ENCODE measurements around the gene DOCK4.

Gene DOCK4

DNA sequence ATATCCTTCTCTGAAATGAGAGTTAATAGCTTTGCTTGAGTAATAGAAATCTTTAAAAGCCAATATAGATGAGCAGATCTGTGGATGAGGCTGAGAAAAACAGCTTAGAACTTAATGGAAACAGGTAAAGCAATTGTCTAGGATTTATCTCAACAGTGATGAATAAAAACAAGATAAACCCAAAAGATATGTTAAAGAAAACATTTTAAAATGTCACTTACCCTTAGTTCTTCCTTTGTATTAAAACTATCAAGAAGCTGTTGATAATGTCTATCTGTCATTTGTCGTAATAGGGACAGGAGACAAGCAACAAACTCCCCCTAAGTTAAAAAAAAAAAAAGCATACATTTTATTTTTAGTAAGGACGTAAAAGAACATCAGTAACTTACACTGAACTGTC, 371.8 kb downstream of the DOCK4 start:
- Histone ChIP-seq H3K4me2 (ENCODE audit: low read length) (no peak overlapping the region), H3K79me2 (ENCODE audit: control insufficient read depth, insufficient read depth, low read length, poor library complexity) (peaks cover 2% of the 10 kb centered on the region), H3K27ac (ENCODE audit: low read depth, low read length) (no peak overlapping the region), H2BK120ac (ENCODE audit: insufficient read depth, low read length, poor library complexity) (no peak overlapping the region), H3K9me3 (ENCODE audit: insufficient read depth, low read depth, low read length) (no peaks in the 10 kb centered on the region), H3K4me3 (ENCODE audit: low read depth, low read length) (no peak overlapping the region), H3K18ac (ENCODE audit: low read length) (no peak overlapping the region), H3K9ac (ENCODE audit: low read length) (no peak overlapping the region), H2AK5ac (ENCODE audit: low read length) (no peak overlapping the region), H4K91ac (ENCODE audit: low read depth, low read length) (no peak overlapping the region), H2AFZ (ENCODE audit: insufficient read depth, low read length, poor library complexity) (no peak overlapping the region), H3K79me1 (ENCODE audit: low read length) (peaks cover 4% of the 10 kb centered on the region), H4K12ac (ENCODE audit: low read depth, low read length) (no peak overlapping the region), H3K4me1 (ENCODE audit: control insufficient read depth in 1 of 2, insufficient read depth in 2 of 2, low read length in 2 of 2) (peaks cover 5 to 6% of the 10 kb centered on the region in 2 experiments), H3K23ac (ENCODE audit: low read length) (no peak overlapping the region), H3K14ac (ENCODE audit: low read length) (no peak overlapping the region), H3K4ac (ENCODE audit: low read depth, low read length) (no peak overlapping the region), H3K36me3 (ENCODE audit: control insufficient read depth in 1 of 2, insufficient read depth in 2 of 2, low read length in 2 of 2) (peaks cover 0 to 3% of the 10 kb centered on the region in 2 experiments), H2BK12ac (ENCODE audit: low read length) (no peak overlapping the region), H2BK5ac (ENCODE audit: low read depth, low read length, poor library complexity) (no peak overlapping the region), H3K27me3 (ENCODE audit: insufficient read depth, low read length) (no peaks in the 10 kb centered on the region), H4K8ac (ENCODE audit: low read depth, low read length) (no peak overlapping the region)
- no CpG with 5 or more reads among the region's 2 CpGs for WGBS (ENCODE audit: extremely low coverage, insufficient coverage, insufficient read length)
- no peak for DNase-seq

DNA sequence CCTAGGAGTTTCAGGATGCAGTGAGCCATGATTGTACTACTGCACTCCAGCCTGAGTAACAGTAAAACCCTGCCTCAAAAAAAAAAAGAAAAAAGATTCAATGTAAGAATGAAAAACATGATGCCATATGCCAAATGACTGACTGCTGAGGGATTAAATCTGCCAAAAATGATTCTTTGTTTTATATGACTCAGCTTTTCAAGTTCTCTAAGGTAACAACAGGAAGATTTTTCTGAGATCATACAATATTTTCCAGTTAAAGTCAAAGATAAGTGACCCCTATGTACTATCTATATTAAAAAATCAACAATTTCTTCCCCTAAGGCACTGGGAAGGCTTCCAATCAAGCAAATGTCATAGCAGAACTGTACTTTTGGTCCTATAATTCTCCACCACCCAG, 372.7 kb downstream of the DOCK4 start:
- Histone ChIP-seq H2AK5ac (ENCODE audit: low read length) (no peak overlapping the region), H2BK5ac (ENCODE audit: low read depth, low read length, poor library complexity) (no peak overlapping the region), H3K79me2 (ENCODE audit: control insufficient read depth, insufficient read depth, low read length, poor library complexity) (peaks cover 2% of the 10 kb centered on the region), H3K27ac (ENCODE audit: low read depth, low read length) (no peak overlapping the region), H4K91ac (ENCODE audit: low read depth, low read length) (no peak overlapping the region), H3K23ac (ENCODE audit: low read length) (no peak overlapping the region), H3K4me3 (ENCODE audit: low read depth, low read length) (no peak overlapping the region), H4K12ac (ENCODE audit: low read depth, low read length) (no peak overlapping the region), H3K27me3 (ENCODE audit: insufficient read depth, low read length) (no peaks in the 10 kb centered on the region), H3K4me2 (ENCODE audit: low read length) (no peak overlapping the region), H3K9ac (ENCODE audit: low read length) (no peak overlapping the region), H2BK120ac (ENCODE audit: insufficient read depth, low read length, poor library complexity) (no peak overlapping the region), H2AFZ (ENCODE audit: insufficient read depth, low read length, poor library complexity) (no peak overlapping the region), H3K4ac (ENCODE audit: low read depth, low read length) (no peak overlapping the region), H3K79me1 (ENCODE audit: low read length) (peaks cover 4% of the 10 kb centered on the region), H2BK12ac (ENCODE audit: low read length) (no peak overlapping the region), H3K9me3 (ENCODE audit: insufficient read depth, low read depth, low read length) (no peaks in the 10 kb centered on the region), H3K4me1 (ENCODE audit: control insufficient read depth in 1 of 2, insufficient read depth in 2 of 2, low read length in 2 of 2) (peaks cover 5 to 6% of the 10 kb centered on the region in 2 experiments), H3K36me3 (ENCODE audit: control insufficient read depth in 1 of 2, insufficient read depth in 2 of 2, low read length in 2 of 2) (peaks cover 0 to 3% of the 10 kb centered on the region in 2 experiments), H4K8ac (ENCODE audit: low read depth, low read length) (no peak overlapping the region), H3K18ac (ENCODE audit: low read length) (no peak overlapping the region), H3K14ac (ENCODE audit: low read length) (no peak overlapping the region)
- DNase-seq = no peak

DNA sequence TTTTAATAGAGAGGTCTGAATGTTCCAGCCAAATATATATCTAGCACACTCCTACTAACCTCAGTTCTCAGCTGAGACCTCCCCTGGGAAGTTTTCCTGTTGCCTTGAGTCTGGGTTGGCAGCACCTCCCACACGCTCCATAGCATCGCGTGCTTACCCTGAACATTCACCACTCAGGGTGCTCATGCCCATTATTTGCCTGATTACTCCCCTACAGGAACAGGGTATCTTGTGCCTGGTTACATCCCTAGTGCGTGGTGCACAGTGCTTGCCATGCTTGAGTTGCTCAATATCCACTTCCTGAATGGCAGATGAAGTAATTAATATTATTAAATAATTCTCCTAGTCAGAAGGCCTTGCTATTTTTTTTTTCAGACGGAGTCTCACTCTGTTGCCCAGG, 374.0 kb downstream of the DOCK4 start:
- Histone ChIP-seq H3K9me3 (ENCODE audit: insufficient read depth, low read depth, low read length) (no peaks in the 10 kb centered on the region), H3K27ac (ENCODE audit: low read depth, low read length) (no peak overlapping the region), H3K4ac (ENCODE audit: low read depth, low read length) (no peak overlapping the region), H2BK12ac (ENCODE audit: low read length) (peak overlapping the region; percentile 98), H3K23ac (ENCODE audit: low read length) (no peak overlapping the region), H3K36me3 (ENCODE audit: control insufficient read depth in 1 of 2, insufficient read depth in 2 of 2, low read length in 2 of 2) (peaks cover 0 to 3% of the 10 kb centered on the region in 2 experiments), H2AFZ (ENCODE audit: insufficient read depth, low read length, poor library complexity) (no peak overlapping the region), H4K91ac (ENCODE audit: low read depth, low read length) (no peak overlapping the region), H3K4me2 (ENCODE audit: low read length) (no peak overlapping the region), H3K79me1 (ENCODE audit: low read length) (peaks cover 4% of the 10 kb centered on the region), H3K79me2 (ENCODE audit: control insufficient read depth, insufficient read depth, low read length, poor library complexity) (peaks cover 2% of the 10 kb centered on the region), H3K18ac (ENCODE audit: low read length) (peak overlapping the region; percentile 59), H2AK5ac (ENCODE audit: low read length) (peak overlapping the region; percentile 94), H3K14ac (ENCODE audit: low read length) (peak overlapping the region; percentile 90), H2BK120ac (ENCODE audit: insufficient read depth, low read length, poor library complexity) (peak overlapping the region; percentile 51), H2BK5ac (ENCODE audit: low read depth, low read length, poor library complexity) (no peak overlapping the region), H4K8ac (ENCODE audit: low read depth, low read length) (peak overlapping the region; percentile 65), H3K9ac (ENCODE audit: low read length) (no peak overlapping the region), H4K12ac (ENCODE audit: low read depth, low read length) (no peak overlapping the region), H3K27me3 (ENCODE audit: insufficient read depth, low read length) (no peaks in the 10 kb centered on the region), H3K4me1 (ENCODE audit: control insufficient read depth in 1 of 2, insufficient read depth in 2 of 2, low read length in 2 of 2) (peaks cover 5 to 6% of the 10 kb centered on the region in 2 experiments), H3K4me3 (ENCODE audit: low read depth, low read length) (no peak overlapping the region)
- no CpG with 5 or more reads among the region's 5 CpGs for WGBS (ENCODE audit: extremely low coverage, insufficient coverage, insufficient read length)
- no peak for DNase-seq

DNA sequence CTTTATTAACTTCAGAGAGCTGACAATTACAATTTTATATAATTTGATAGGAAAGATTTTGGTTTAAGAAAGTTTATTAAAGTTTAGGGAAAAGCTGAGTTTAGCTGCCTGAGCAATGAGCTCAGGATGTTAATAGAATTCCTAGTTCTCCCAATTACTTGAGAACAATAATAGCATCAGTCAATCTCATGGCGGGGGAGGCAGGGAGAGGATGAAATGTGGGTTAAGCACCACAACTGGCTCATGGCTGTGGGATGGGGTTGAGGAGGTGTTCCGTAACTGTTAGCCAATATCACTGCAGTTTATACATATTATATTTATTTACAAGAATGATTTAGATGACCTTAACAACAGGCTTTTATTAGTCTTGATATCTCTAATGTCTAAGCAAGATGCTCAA, 377.0 kb downstream of the DOCK4 start:
- no peak overlapping the region for H3K27ac ChIP-seq (ENCODE audit: low read depth, low read length)
- no peak overlapping the region for H2AFZ ChIP-seq (ENCODE audit: insufficient read depth, low read length, poor library complexity)
- H3K36me3 ChIP-seq (ENCODE audit: control insufficient read depth in 1 of 2, insufficient read depth in 2 of 2, low read length in 2 of 2) = peaks cover 0 to 3% of the 10 kb centered on the region in 2 experiments
- H3K4me1 ChIP-seq (ENCODE audit: control insufficient read depth in 1 of 2, insufficient read depth in 2 of 2, low read length in 2 of 2) = peaks cover 5 to 6% of the 10 kb centered on the region in 2 experiments
- H2BK5ac ChIP-seq (ENCODE audit: low read depth, low read length, poor library complexity) = no peak overlapping the region
- no peak overlapping the region for H3K18ac ChIP-seq (ENCODE audit: low read length)
- WGBS (ENCODE audit: extremely low coverage, insufficient coverage, insufficient read length) = no CpG with 5 or more reads among the region's 2 CpGs
- H4K12ac ChIP-seq (ENCODE audit: low read depth, low read length) = no peak overlapping the region
- no peaks in the 10 kb centered on the region for H3K27me3 ChIP-seq (ENCODE audit: insufficient read depth, low read length)
- H3K9me3 ChIP-seq (ENCODE audit: insufficient read depth, low read depth, low read length) = no peaks in the 10 kb centered on the region
- H3K4ac ChIP-seq (ENCODE audit: low read depth, low read length) = no peak overlapping the region
- H3K23ac ChIP-seq (ENCODE audit: low read length) = no peak overlapping the region
- peaks cover 4% of the 10 kb centered on the region for H3K79me1 ChIP-seq (ENCODE audit: low read length)
- peaks cover 2% of the 10 kb centered on the region for H3K79me2 ChIP-seq (ENCODE audit: control insufficient read depth, insufficient read depth, low read length, poor library complexity)
- no peak overlapping the region for H3K14ac ChIP-seq (ENCODE audit: low read length)
- no peak for DNase-seq
- no peak overlapping the region for H3K9ac ChIP-seq (ENCODE audit: low read length)
- H2BK12ac ChIP-seq (ENCODE audit: low read length) = no peak overlapping the region
- no peak overlapping the region for H2AK5ac ChIP-seq (ENCODE audit: low read length)
- H2BK120ac ChIP-seq (ENCODE audit: insufficient read depth, low read length, poor library complexity) = no peak overlapping the region
- no peak overlapping the region for H4K91ac ChIP-seq (ENCODE audit: low read depth, low read length)
- no peak overlapping the region for H3K4me3 ChIP-seq (ENCODE audit: low read depth, low read length)
- no peak overlapping the region for H4K8ac ChIP-seq (ENCODE audit: low read depth, low read length)
- no peak overlapping the region for H3K4me2 ChIP-seq (ENCODE audit: low read length)

Measured in trophoblast cell (in vitro differentiated cells and primary cell).